K562 (cell line): ENCODE measurements around the gene PRKCSH. TPM values are rescaled to one million over a fixed set of nuclear protein-coding genes. Genes with fewer than 3 reads are reported as not detected.
A peak's percentile ranks its signal among the peaks of the same experiment; 100 is the strongest.

Experiments used
- ETV1 ChIP-seq: fragments of 450-650 bp; conservative IDR thresholded peaks from 2 replicates; pipeline ENCODE4 v1.6.1; 2016; ENCODE audit warnings: missing genetic modification characterization, control low read depth, low read depth, missing compliant biosample characterization
- KLF13 ChIP-seq: fragments of 450-650 bp; IDR thresholded peaks from 2 replicates; pipeline ENCODE4 v1.6.1; 2016; ENCODE audit warnings: missing genetic modification characterization, low read depth, mild to moderate bottlenecking, missing compliant biosample characterization, moderate library complexity, borderline replicate concordance
- MTA2 ChIP-seq: fragments of 450-650 bp; IDR thresholded peaks from 2 replicates; pipeline ENCODE4 v1.6.1; 2016; ENCODE audit warnings: low read depth
- MTF1 ChIP-seq: fragments of 250-450 bp; sonication (Bioruptor Pico); IDR thresholded peaks from 2 replicates; pipeline ENCODE4 v1.9.0; 2021; ENCODE audit warnings: moderate library complexity, mild to moderate bottlenecking, inconsistent platforms, borderline replicate concordance
- POLR2A ChIP-seq: fragments of 450-650 bp; conservative IDR thresholded peaks from 2 replicates; pipeline ENCODE4 v1.6.1; 2016
- PRPF4 ChIP-seq: fragments of 200-400 bp; formaldehyde crosslinking; IDR thresholded peaks from one replicate; pipeline ENCODE4 v1.6.1; 2017; ENCODE audit warnings: low read length, low read depth, mild to moderate bottlenecking; ENCODE audit not compliant: insufficient read depth, poor library complexity, severe bottlenecking
- SMAD3 ChIP-seq: fragments of 450-650 bp; formaldehyde crosslinking; conservative IDR thresholded peaks from 2 replicates; pipeline ENCODE4 v1.4.0; 2020; ENCODE audit warnings: mild to moderate bottlenecking
- TEAD2 ChIP-seq: fragments of 450-650 bp; IDR thresholded peaks from 2 replicates; pipeline ENCODE4 v1.6.1; 2016; ENCODE audit warnings: missing genetic modification characterization, control low read depth, missing compliant biosample characterization
- ZFP91 ChIP-seq: sonication (generic); formaldehyde crosslinking; IDR thresholded peaks from 2 replicates; pipeline ENCODE4 v1.8.0; 2022; ENCODE audit warnings: mild to moderate bottlenecking, missing genetic modification reagents
- ZNF184 ChIP-seq: sonication (generic); formaldehyde crosslinking; IDR thresholded peaks from 2 replicates; pipeline ENCODE4 v1.5.0; 2020; ENCODE audit warnings: missing genetic modification reagents
- ZNF407 ChIP-seq: fragments of 450-650 bp; IDR thresholded peaks from 2 replicates; pipeline ENCODE4 v1.6.1; 2016; ENCODE audit warnings: low read depth
- ZNF609 ChIP-seq: sonication (generic); formaldehyde crosslinking; IDR thresholded peaks from 2 replicates; pipeline ENCODE4 v1.8.1; 2023; ENCODE audit warnings: missing genetic modification reagents, mild to moderate bottlenecking, borderline replicate concordance
- polyA plus RNA-seq, 8 experiments: library from polyadenylated mRNA; depleted of rRNA in 4 of 8; stranded (reverse) in 5 of 8; unstranded in 3 of 8; fragments of >200 nt; fragmentation: Nextera tagmentation in 2 of 8; fragmentation: Illumina TruSeq in 1 of 8; extraction: Ambion mirVana in 2 of 8; extraction: Trizol in 1 of 8; gene quantifications; 2 replicates each; pipeline versions ENCODE4 v1.2.1 to v1.2.3, GENCODE V29; 2011 to 2014; ENCODE audit warnings: inconsistent platforms in 1 of 8, missing spikeins in 1 of 8
- total RNA-seq, 7 experiments: library from RNA; depleted of rRNA in 6 of 7; stranded (reverse); fragments of >200 nt in 6 of 7; fragmentation: Illumina TruSeq in 2 of 7; extraction: Trizol in 2 of 7; gene quantifications; 2 replicates each; pipeline versions ENCODE4 v1.2.1 to v1.2.3, GENCODE V29; 2011 to 2021; ENCODE audit warnings: low replicate concordance in 1 of 7

The PRKCSH gene
- total and polyA plus RNA-seq, 9 of the 15 experiments (the other 6 are each of a cell fraction or from before 2014, with no cell fraction given), result 2.3 to 297 (median 48.1) TPM

- TF ChIP-seq ZNF407 (no peak), TEAD2 (tag) (no peak), POLR2A (peak; percentile 83), MTF1 (CRISPR knock-in tag) (no peak), ZFP91 (no peak), PRPF4 (no peak), MTA2 (no peak), ETV1 (tag) (peak; percentile 90), SMAD3 (peak; percentile 77; the same call in 1 of the 2 replicates), KLF13 (tag) (peak; percentile 91), ZNF609 (CRISPR knock-in tag) (no peak), ZNF184 (CRISPR knock-in tag) (no peak)
Observed at GRCh38 chr19:11435057-11435832, at the start of gene PRKCSH, which contains the start of gene ODAD3 (continued).
